ENCODE data around the gene UBP1. TPM values are rescaled to one million over a fixed set of nuclear protein-coding genes. Genes with fewer than 3 reads are reported as not detected.

Gene UBP1
- total and polyA plus RNA-seq, 4 donors: 23.1 to 95.2 (median 45.9) TPM

GRCh38 chr3:33426630-33427317 lies 13.4 kb downstream of the UBP1 start:
- no peak for ATAC-seq (ENCODE audit: insufficient read depth, low FRiP score)
- DNase-seq: no peak
- H3K27me3 ChIP-seq (ENCODE audit: control insufficient read depth in 3 of 3, insufficient read depth in 3 of 3, low read length in 2 of 3): no peaks in the 10 kb centered on the region
- H3K9me3 ChIP-seq (ENCODE audit: control insufficient read depth in 4 of 4, insufficient read depth in 3 of 4, low read length in 3 of 4): no peaks in the 10 kb centered on the region
- peaks cover 0 to 26% (median 6%) of the 10 kb centered on the region in 5 donors for H3K4me1 ChIP-seq (ENCODE audit: control insufficient read depth in 5 of 5, insufficient read depth in 5 of 5, low read length in 5 of 5)
- H3K4me3 ChIP-seq: no peak overlapping the region
- TF ChIP-seq, protein P1, sequence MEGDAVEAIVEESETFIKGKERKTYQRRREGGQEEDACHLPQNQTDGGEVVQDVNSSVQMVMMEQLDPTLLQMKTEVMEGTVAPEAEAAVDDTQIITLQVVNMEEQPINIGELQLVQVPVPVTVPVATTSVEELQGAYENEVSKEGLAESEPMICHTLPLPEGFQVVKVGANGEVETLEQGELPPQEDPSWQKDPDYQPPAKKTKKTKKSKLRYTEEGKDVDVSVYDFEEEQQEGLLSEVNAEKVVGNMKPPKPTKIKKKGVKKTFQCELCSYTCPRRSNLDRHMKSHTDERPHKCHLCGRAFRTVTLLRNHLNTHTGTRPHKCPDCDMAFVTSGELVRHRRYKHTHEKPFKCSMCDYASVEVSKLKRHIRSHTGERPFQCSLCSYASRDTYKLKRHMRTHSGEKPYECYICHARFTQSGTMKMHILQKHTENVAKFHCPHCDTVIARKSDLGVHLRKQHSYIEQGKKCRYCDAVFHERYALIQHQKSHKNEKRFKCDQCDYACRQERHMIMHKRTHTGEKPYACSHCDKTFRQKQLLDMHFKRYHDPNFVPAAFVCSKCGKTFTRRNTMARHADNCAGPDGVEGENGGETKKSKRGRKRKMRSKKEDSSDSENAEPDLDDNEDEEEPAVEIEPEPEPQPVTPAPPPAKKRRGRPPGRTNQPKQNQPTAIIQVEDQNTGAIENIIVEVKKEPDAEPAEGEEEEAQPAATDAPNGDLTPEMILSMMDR (IDR thresholded peaks at IDR 0.05; ENCODE audit: control extremely low read depth, extremely low read depth): no peak
- H3K36me3 ChIP-seq (ENCODE audit: control insufficient read depth in 4 of 4, insufficient read depth in 4 of 4, low read length in 4 of 4): peaks cover 2 to 18% (median 4%) of the 10 kb centered on the region in 4 donors
- no peak overlapping the region for H3K27ac ChIP-seq (ENCODE audit: low read depth in 1 of 2, low read length in 1 of 2)
- 81 to 88% methylated on average over 10 of the region's 10 CpGs for WGBS, 2 donors
- no peak overlapping the region for H3K9ac ChIP-seq (ENCODE audit: insufficient read depth in 1 of 2, low read length in 2 of 2)

GRCh38 chr3:33426068-33426467 lies 14.1 kb downstream of the UBP1 start:
- Histone ChIP-seq H3K27ac (ENCODE audit: low read depth in 1 of 2, low read length in 1 of 2) (no peak overlapping the region), H3K9me3 (ENCODE audit: control insufficient read depth in 4 of 4, insufficient read depth in 3 of 4, low read length in 3 of 4) (no peaks in the 10 kb centered on the region), H3K9ac (ENCODE audit: insufficient read depth in 1 of 2, low read length in 2 of 2) (no peak overlapping the region), H3K36me3 (ENCODE audit: control insufficient read depth in 4 of 4, insufficient read depth in 4 of 4, low read length in 4 of 4) (peaks cover 3 to 20% (median 4%) of the 10 kb centered on the region in 4 donors), H3K27me3 (ENCODE audit: control insufficient read depth in 3 of 3, insufficient read depth in 3 of 3, low read length in 2 of 3) (no peaks in the 10 kb centered on the region), H3K4me1 (ENCODE audit: control insufficient read depth in 5 of 5, insufficient read depth in 5 of 5, low read length in 5 of 5) (peaks cover 0 to 19% (median 6%) of the 10 kb centered on the region in 5 donors), H3K4me3 (no peak overlapping the region)
- DNase-seq (no peak), ATAC-seq (ENCODE audit: insufficient read depth, low FRiP score) (no peak)
- 83 to 88% methylated on average over 1 of the region's 1 CpG for WGBS, 2 donors
- TF ChIP-seq, protein P1 (IDR thresholded peaks at IDR 0.05; ENCODE audit: control extremely low read depth, extremely low read depth): no peak

GRCh38 chr3:33425453-33425852 lies 14.8 kb downstream of the UBP1 start:
- H3K9me3 ChIP-seq (ENCODE audit: control insufficient read depth in 4 of 4, insufficient read depth in 3 of 4, low read length in 3 of 4): no peaks in the 10 kb centered on the region
- TF ChIP-seq, protein P1 (IDR thresholded peaks at IDR 0.05; ENCODE audit: control extremely low read depth, extremely low read depth): no peak
- no peak overlapping the region for H3K9ac ChIP-seq (ENCODE audit: insufficient read depth in 1 of 2, low read length in 2 of 2)
- peaks cover 6 to 24% (median 8%) of the 10 kb centered on the region in 4 donors for H3K36me3 ChIP-seq (ENCODE audit: control insufficient read depth in 4 of 4, insufficient read depth in 4 of 4, low read length in 4 of 4)
- H3K27me3 ChIP-seq (ENCODE audit: control insufficient read depth in 3 of 3, insufficient read depth in 3 of 3, low read length in 2 of 3): no peaks in the 10 kb centered on the region
- no peak overlapping the region for H3K4me3 ChIP-seq
- 61 to 82% methylated on average over 2 of the region's 2 CpGs for WGBS, 2 donors
- DNase-seq: no peak
- peaks cover 0 to 17% (median 6%) of the 10 kb centered on the region in 5 donors for H3K4me1 ChIP-seq (ENCODE audit: control insufficient read depth in 5 of 5, insufficient read depth in 5 of 5, low read length in 5 of 5)
- no peak overlapping the region for H3K27ac ChIP-seq (ENCODE audit: low read depth in 1 of 2, low read length in 1 of 2)
- no peak for ATAC-seq (ENCODE audit: insufficient read depth, low FRiP score)

Measured in lung (tissue), 12 donors.